ENCODE measurements around the gene CYP11A1.

CYP11A1 gene

GRCh38 chr15:74322558-74323180 is 44.8 kb downstream of the CYP11A1 start:
- H3K36me3 ChIP-seq (ENCODE audit: insufficient read depth, low read length), result no peaks in the 10 kb centered on the region
- H3K9me3 ChIP-seq (ENCODE audit: low read length), result no peaks in the 10 kb centered on the region
- no peak overlapping the region for H2AFZ ChIP-seq (ENCODE audit: low read depth, low read length)
- H3K4me3 ChIP-seq (ENCODE audit: low read length), result no peak overlapping the region
- H3K27me3 ChIP-seq (ENCODE audit: insufficient read depth, low read length), result no peaks in the 10 kb centered on the region
- peaks cover 22% of the 10 kb centered on the region for H3K4me1 ChIP-seq (ENCODE audit: insufficient read depth, low read length)

- Histone ChIP-seq H3K9me3 (ENCODE audit: low read length) (no peaks in the 10 kb centered on the region), H3K4me3 (ENCODE audit: low read length) (no peak overlapping the region), H3K36me3 (ENCODE audit: insufficient read depth, low read length) (no peaks in the 10 kb centered on the region), H2AFZ (ENCODE audit: low read depth, low read length) (no peak overlapping the region), H3K27me3 (ENCODE audit: insufficient read depth, low read length) (no peaks in the 10 kb centered on the region), H3K4me1 (ENCODE audit: insufficient read depth, low read length) (peaks cover 24% of the 10 kb centered on the region)
Observed at GRCh38 chr15:74320352-74321247, 46.8 kb downstream of the CYP11A1 start.

- peaks cover 24% of the 10 kb centered on the region for H3K4me1 ChIP-seq (ENCODE audit: insufficient read depth, low read length)
Observed at GRCh38 chr15:74319596-74320351, 47.7 kb downstream of the CYP11A1 start.

GRCh38 chr15:74319138-74319460 is 48.3 kb downstream of the CYP11A1 start:
- H3K27me3 ChIP-seq (ENCODE audit: insufficient read depth, low read length), result no peaks in the 10 kb centered on the region
- H2AFZ ChIP-seq (ENCODE audit: low read depth, low read length), result no peak overlapping the region
- no peaks in the 10 kb centered on the region for H3K9me3 ChIP-seq (ENCODE audit: low read length)
- H3K4me3 ChIP-seq (ENCODE audit: low read length), result no peak overlapping the region
- H3K36me3 ChIP-seq (ENCODE audit: insufficient read depth, low read length), result no peaks in the 10 kb centered on the region
- H3K4me1 ChIP-seq (ENCODE audit: insufficient read depth, low read length), result peaks cover 24% of the 10 kb centered on the region

More at GRCh38 chr15:74319596-74320351, 47.7 kb downstream of the CYP11A1 start:
- no peaks in the 10 kb centered on the region for H3K27me3 ChIP-seq (ENCODE audit: insufficient read depth, low read length)
- no peak overlapping the region for H2AFZ ChIP-seq (ENCODE audit: low read depth, low read length)
- no peak overlapping the region for H3K4me3 ChIP-seq (ENCODE audit: low read length)
- H3K36me3 ChIP-seq (ENCODE audit: insufficient read depth, low read length), result no peaks in the 10 kb centered on the region
- H3K9me3 ChIP-seq (ENCODE audit: low read length), result no peaks in the 10 kb centered on the region

GRCh38 chr15:74318376-74319137 is 48.9 kb downstream of the CYP11A1 start:
- Histone ChIP-seq H3K4me1 (ENCODE audit: insufficient read depth, low read length) (peaks cover 24% of the 10 kb centered on the region), H3K36me3 (ENCODE audit: insufficient read depth, low read length) (no peaks in the 10 kb centered on the region), H3K27me3 (ENCODE audit: insufficient read depth, low read length) (no peaks in the 10 kb centered on the region), H3K9me3 (ENCODE audit: low read length) (no peaks in the 10 kb centered on the region), H2AFZ (ENCODE audit: low read depth, low read length) (no peak overlapping the region), H3K4me3 (ENCODE audit: low read length) (no peak overlapping the region)

GRCh38 chr15:74317820-74318375 is 49.5 kb downstream of the CYP11A1 start:
- no peaks in the 10 kb centered on the region for H3K36me3 ChIP-seq (ENCODE audit: insufficient read depth, low read length)
- no peaks in the 10 kb centered on the region for H3K9me3 ChIP-seq (ENCODE audit: low read length)
- H3K4me3 ChIP-seq (ENCODE audit: low read length), result no peak overlapping the region
- peaks cover 24% of the 10 kb centered on the region for H3K4me1 ChIP-seq (ENCODE audit: insufficient read depth, low read length)
- H2AFZ ChIP-seq (ENCODE audit: low read depth, low read length), result no peak overlapping the region
- H3K27me3 ChIP-seq (ENCODE audit: insufficient read depth, low read length), result no peaks in the 10 kb centered on the region

GRCh38 chr15:74316141-74316540 is 51.3 kb downstream of the CYP11A1 start:
- peaks cover 31% of the 10 kb centered on the region for H3K4me1 ChIP-seq (ENCODE audit: insufficient read depth, low read length)
- no peaks in the 10 kb centered on the region for H3K9me3 ChIP-seq (ENCODE audit: low read length)
- no peaks in the 10 kb centered on the region for H3K36me3 ChIP-seq (ENCODE audit: insufficient read depth, low read length)
- no peak overlapping the region for H3K4me3 ChIP-seq (ENCODE audit: low read length)
- no peaks in the 10 kb centered on the region for H3K27me3 ChIP-seq (ENCODE audit: insufficient read depth, low read length)
- no peak overlapping the region for H2AFZ ChIP-seq (ENCODE audit: low read depth, low read length)

- H3K27me3 ChIP-seq (ENCODE audit: insufficient read depth, low read length), result no peaks in the 10 kb centered on the region
- no peak overlapping the region for H2AFZ ChIP-seq (ENCODE audit: low read depth, low read length)
- H3K4me1 ChIP-seq (ENCODE audit: insufficient read depth, low read length), result peaks cover 31% of the 10 kb centered on the region
- H3K36me3 ChIP-seq (ENCODE audit: insufficient read depth, low read length), result no peaks in the 10 kb centered on the region
- no peaks in the 10 kb centered on the region for H3K9me3 ChIP-seq (ENCODE audit: low read length)
- H3K4me3 ChIP-seq (ENCODE audit: low read length), result no peak overlapping the region
Observed at GRCh38 chr15:74315626-74316025, 51.8 kb downstream of the CYP11A1 start.

- H3K4me3 ChIP-seq (ENCODE audit: low read length), result no peak overlapping the region
- H3K36me3 ChIP-seq (ENCODE audit: insufficient read depth, low read length), result no peaks in the 10 kb centered on the region
- H3K27me3 ChIP-seq (ENCODE audit: insufficient read depth, low read length), result no peaks in the 10 kb centered on the region
- H3K9me3 ChIP-seq (ENCODE audit: low read length), result no peaks in the 10 kb centered on the region
- peaks cover 28% of the 10 kb centered on the region for H3K4me1 ChIP-seq (ENCODE audit: insufficient read depth, low read length)
- H2AFZ ChIP-seq (ENCODE audit: low read depth, low read length), result no peak overlapping the region
Observed at GRCh38 chr15:74314795-74315438, 52.5 kb downstream of the CYP11A1 start.

GRCh38 chr15:74313889-74314288 is 53.6 kb downstream of the CYP11A1 start:
- Histone ChIP-seq H3K27me3 (ENCODE audit: insufficient read depth, low read length) (peaks cover 2% of the 10 kb centered on the region), H2AFZ (ENCODE audit: low read depth, low read length) (no peak overlapping the region), H3K4me1 (ENCODE audit: insufficient read depth, low read length) (peaks cover 19% of the 10 kb centered on the region), H3K9me3 (ENCODE audit: low read length) (no peaks in the 10 kb centered on the region), H3K36me3 (ENCODE audit: insufficient read depth, low read length) (no peaks in the 10 kb centered on the region), H3K4me3 (ENCODE audit: low read length) (no peak overlapping the region)

- Histone ChIP-seq H3K27me3 (ENCODE audit: insufficient read depth, low read length) (peaks cover 2% of the 10 kb centered on the region), H3K4me1 (ENCODE audit: insufficient read depth, low read length) (peaks cover 18% of the 10 kb centered on the region), H3K36me3 (ENCODE audit: insufficient read depth, low read length) (no peaks in the 10 kb centered on the region), H2AFZ (ENCODE audit: low read depth, low read length) (no peak overlapping the region), H3K4me3 (ENCODE audit: low read length) (no peak overlapping the region), H3K9me3 (ENCODE audit: low read length) (no peaks in the 10 kb centered on the region)
Observed at GRCh38 chr15:74312445-74313007, 54.9 kb downstream of the CYP11A1 start.

Data from neuron (in vitro differentiated cells).